ENCODE measurements around the gene TBC1D23. TPM values are rescaled to one million over a fixed set of nuclear protein-coding genes. Genes with fewer than 3 reads are reported as not detected.

Gene TBC1D23
- polyA plus RNA-seq, 3 donors, result 10.2 to 22.7 (median 12.2) TPM

GRCh38 chr3:100256731-100257151 lies 4.1 kb upstream of the TBC1D23 start:
- Histone ChIP-seq H4K20me1 (ENCODE audit: insufficient read depth, low read length) (peaks cover 5% of the 10 kb centered on the region), H3K9ac (ENCODE audit: insufficient read depth, low read length, poor library complexity, severe bottlenecking) (no peak overlapping the region), H3K36me3 (replicated peaks in 1 of 2; ENCODE audit: control insufficient read depth in 1 of 2, insufficient read depth in 2 of 2, low read length in 2 of 2) (no peaks in the 10 kb centered on the region), H3K4me1 (ENCODE audit: control insufficient read depth in 1 of 2, insufficient read depth in 2 of 2, low read length in 2 of 2) (peaks cover 11 to 12% of the 10 kb centered on the region in 2 donors), H3K9me3 (replicated peaks in 1 of 2; ENCODE audit: control insufficient read depth in 1 of 2, insufficient read depth in 1 of 2, low read length in 2 of 2) (no peaks in the 10 kb centered on the region), H3K4me2 (replicated peaks; ENCODE audit: extremely low read depth, low read length, poor library complexity, severe bottlenecking) (no peak overlapping the region), H3K27me3 (ENCODE audit: control insufficient read depth in 2 of 2, insufficient read depth in 2 of 2, low read length in 2 of 2) (no peaks in the 10 kb centered on the region), H3K79me2 (ENCODE audit: insufficient read depth, low read length) (peaks cover 10% of the 10 kb centered on the region), H3K4me3 (replicated peaks in 1 of 3; ENCODE audit: low read depth in 2 of 3, low read length in 3 of 3) (no peak overlapping the region), H2AFZ (ENCODE audit: insufficient read depth, low read depth, low read length, poor library complexity, severe bottlenecking) (no peak overlapping the region), H3K27ac (ENCODE audit: low read depth in 1 of 2, low read length in 2 of 2) (no peak overlapping the region)
- no peak overlapping the region for H3K4me3 Mint-ChIP-seq
- TF ChIP-seq, protein P1, sequence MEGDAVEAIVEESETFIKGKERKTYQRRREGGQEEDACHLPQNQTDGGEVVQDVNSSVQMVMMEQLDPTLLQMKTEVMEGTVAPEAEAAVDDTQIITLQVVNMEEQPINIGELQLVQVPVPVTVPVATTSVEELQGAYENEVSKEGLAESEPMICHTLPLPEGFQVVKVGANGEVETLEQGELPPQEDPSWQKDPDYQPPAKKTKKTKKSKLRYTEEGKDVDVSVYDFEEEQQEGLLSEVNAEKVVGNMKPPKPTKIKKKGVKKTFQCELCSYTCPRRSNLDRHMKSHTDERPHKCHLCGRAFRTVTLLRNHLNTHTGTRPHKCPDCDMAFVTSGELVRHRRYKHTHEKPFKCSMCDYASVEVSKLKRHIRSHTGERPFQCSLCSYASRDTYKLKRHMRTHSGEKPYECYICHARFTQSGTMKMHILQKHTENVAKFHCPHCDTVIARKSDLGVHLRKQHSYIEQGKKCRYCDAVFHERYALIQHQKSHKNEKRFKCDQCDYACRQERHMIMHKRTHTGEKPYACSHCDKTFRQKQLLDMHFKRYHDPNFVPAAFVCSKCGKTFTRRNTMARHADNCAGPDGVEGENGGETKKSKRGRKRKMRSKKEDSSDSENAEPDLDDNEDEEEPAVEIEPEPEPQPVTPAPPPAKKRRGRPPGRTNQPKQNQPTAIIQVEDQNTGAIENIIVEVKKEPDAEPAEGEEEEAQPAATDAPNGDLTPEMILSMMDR (IDR thresholded peaks at IDR 0.05), result no peak
- intact Hi-C loops (cut with micrococcal nuclease), result loop anchor here in 1 of 2 donors (10.0 kb wide), 1 partner anchor 422 kb away; no protein-coding TSS in a partner anchor
- peaks cover 0 to under 1% (median 0%) of the 10 kb centered on the region in 7 donors for H3K9me3 Mint-ChIP-seq
- H3K4me1 Mint-ChIP-seq, result peaks cover 11% of the 10 kb centered on the region
- no peak overlapping the region for H3K27ac Mint-ChIP-seq
- no peaks in the 10 kb centered on the region for H3K27me3 Mint-ChIP-seq (ENCODE audit: low read depth in 3 of 3)
- DNase-seq, result no peak
- no peaks in the 10 kb centered on the region for H3K36me3 Mint-ChIP-seq

DNA sequence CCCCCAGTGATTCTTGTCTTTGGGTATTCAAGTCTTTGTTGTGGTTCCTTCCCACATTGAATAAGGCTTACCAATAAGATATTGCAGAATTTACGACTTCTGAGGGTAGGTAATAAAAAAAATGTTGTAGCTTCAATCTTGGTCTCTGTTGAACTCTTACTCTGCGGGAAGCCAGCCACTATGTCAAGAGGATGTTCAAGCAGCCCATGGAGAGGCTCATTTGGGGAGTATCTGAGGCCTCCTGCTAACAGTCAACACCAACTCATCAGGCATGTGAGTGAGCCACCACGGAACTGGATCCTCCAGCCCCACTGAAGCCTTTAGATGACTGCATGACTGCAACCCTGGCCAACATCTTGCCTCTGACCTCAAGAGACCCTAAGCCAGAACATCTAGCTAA lies 3.2 kb upstream of the TBC1D23 start:
- H3K9ac ChIP-seq (ENCODE audit: insufficient read depth, low read length, poor library complexity, severe bottlenecking), result no peak overlapping the region
- no CpG with 5 or more reads among the region's 3 CpGs for WGBS (ENCODE audit: insufficient coverage)
- no peak for DNase-seq
- no peaks in the 10 kb centered on the region for H3K36me3 ChIP-seq (replicated peaks in 1 of 2; ENCODE audit: control insufficient read depth in 1 of 2, insufficient read depth in 2 of 2, low read length in 2 of 2)
- H3K4me1 ChIP-seq (ENCODE audit: control insufficient read depth in 1 of 2, insufficient read depth in 2 of 2, low read length in 2 of 2), result peaks cover 16 to 19% of the 10 kb centered on the region in 2 donors
- H4K20me1 ChIP-seq (ENCODE audit: insufficient read depth, low read length), result peaks cover 14% of the 10 kb centered on the region
- peaks cover 18% of the 10 kb centered on the region for H3K79me2 ChIP-seq (ENCODE audit: insufficient read depth, low read length)
- Mint-ChIP-seq H3K27me3 (ENCODE audit: low read depth in 3 of 3) (peaks cover 0 to 2% (median 0%) of the 10 kb centered on the region in 3 donors), H3K36me3 (no peaks in the 10 kb centered on the region), H3K9me3 (no peaks in the 10 kb centered on the region), H3K27ac (no peak overlapping the region), H3K4me3 (no peak overlapping the region), H3K4me1 (peaks cover 17% of the 10 kb centered on the region)
- intact Hi-C loops (cut with micrococcal nuclease), result loop anchor here in 1 of 2 donors (10.0 kb wide), 1 partner anchor 423 kb away; no protein-coding TSS in a partner anchor
- no peaks in the 10 kb centered on the region for H3K9me3 ChIP-seq (replicated peaks in 1 of 2; ENCODE audit: control insufficient read depth in 1 of 2, insufficient read depth in 1 of 2, low read length in 2 of 2)
- H3K27me3 ChIP-seq (ENCODE audit: control insufficient read depth in 2 of 2, insufficient read depth in 2 of 2, low read length in 2 of 2), result no peaks in the 10 kb centered on the region
- no peak overlapping the region for H2AFZ ChIP-seq (ENCODE audit: insufficient read depth, low read depth, low read length, poor library complexity, severe bottlenecking)
- H3K4me3 ChIP-seq (replicated peaks in 1 of 3; ENCODE audit: low read depth in 2 of 3, low read length in 3 of 3), result no peak overlapping the region
- H3K27ac ChIP-seq (ENCODE audit: low read depth in 1 of 2, low read length in 2 of 2), result no peak overlapping the region
- TF ChIP-seq, protein P1 (IDR thresholded peaks at IDR 0.05), result no peak
- H3K4me2 ChIP-seq (replicated peaks; ENCODE audit: extremely low read depth, low read length, poor library complexity, severe bottlenecking), result no peak overlapping the region

Measured in CD14-positive monocyte (primary cell).